Colonic mucosa (tissue), 4 donors: ENCODE data around the gene DKK2. TPM values are rescaled to one million over a fixed set of nuclear protein-coding genes. Genes with fewer than 3 reads are reported as not detected.

Source experiments
- DNase-seq: peaks from one replicate; pipeline ENCODE4 v3.0.0-alpha.2; 2020
- H3K27ac ChIP-seq: fragments of 200-600 bp; one replicate; pipeline ENCODE4 v1.8.0; 2021
- H3K27me3 ChIP-seq: fragments of 200-600 bp; one replicate; pipeline ENCODE4 v1.8.0; 2021
- H3K36me3 ChIP-seq: fragments of 200-600 bp; one replicate; pipeline ENCODE4 v1.8.0; 2021
- H3K4me1 ChIP-seq: fragments of 200-600 bp; one replicate; pipeline ENCODE4 v1.8.0; 2021; ENCODE audit warnings: mild to moderate bottlenecking
- H3K4me3 ChIP-seq: fragments of 200-600 bp; one replicate; pipeline ENCODE4 v1.8.0; 2021
- H3K9ac ChIP-seq, 2 donors: one replicate each; pipeline ENCODE4 v1.7.0; 2013; ENCODE audit warnings: control low read depth in 2 of 2, low read depth in 2 of 2, low read length in 2 of 2
- H3K9me3 ChIP-seq: fragments of 200-600 bp; one replicate; pipeline ENCODE4 v1.8.0; 2021
- intact Hi-C: fragments of 100-400 bp; cut with DNase I; formaldehyde crosslinking; loops from one replicate; pipeline ENCODE4 v1.14.1; 2022
- total RNA-seq, 2 donors: library from RNA; stranded (reverse); fragmentation: NEBNext Ultra II Directional in 1 of 2; extraction: Animal tissue kit (Norgen Biotek cat#: 25700) in 1 of 2; gene quantifications; one replicate each; pipeline ENCODE4 v1.2.1, GENCODE V29; 2021
- TF ChIP-seq, protein P1 (sequence below): fragments of 200-600 bp; IDR thresholded peaks from one replicate; pipeline ENCODE4 v1.8.0; 2022; ENCODE audit warnings: antibody characterized with exemption, mild to moderate bottlenecking
- donor health status: healthy.
- donor health status: DM: no; HTN: no; CAD: no.
- donor health status: DM: no; HTN: no; CAD: no.

DKK2 gene, protein sequence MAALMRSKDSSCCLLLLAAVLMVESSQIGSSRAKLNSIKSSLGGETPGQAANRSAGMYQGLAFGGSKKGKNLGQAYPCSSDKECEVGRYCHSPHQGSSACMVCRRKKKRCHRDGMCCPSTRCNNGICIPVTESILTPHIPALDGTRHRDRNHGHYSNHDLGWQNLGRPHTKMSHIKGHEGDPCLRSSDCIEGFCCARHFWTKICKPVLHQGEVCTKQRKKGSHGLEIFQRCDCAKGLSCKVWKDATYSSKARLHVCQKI
- total RNA-seq: under 1 TPM in 1 of 2 donors, not detected in 1; 0.56 TPM

DNA sequence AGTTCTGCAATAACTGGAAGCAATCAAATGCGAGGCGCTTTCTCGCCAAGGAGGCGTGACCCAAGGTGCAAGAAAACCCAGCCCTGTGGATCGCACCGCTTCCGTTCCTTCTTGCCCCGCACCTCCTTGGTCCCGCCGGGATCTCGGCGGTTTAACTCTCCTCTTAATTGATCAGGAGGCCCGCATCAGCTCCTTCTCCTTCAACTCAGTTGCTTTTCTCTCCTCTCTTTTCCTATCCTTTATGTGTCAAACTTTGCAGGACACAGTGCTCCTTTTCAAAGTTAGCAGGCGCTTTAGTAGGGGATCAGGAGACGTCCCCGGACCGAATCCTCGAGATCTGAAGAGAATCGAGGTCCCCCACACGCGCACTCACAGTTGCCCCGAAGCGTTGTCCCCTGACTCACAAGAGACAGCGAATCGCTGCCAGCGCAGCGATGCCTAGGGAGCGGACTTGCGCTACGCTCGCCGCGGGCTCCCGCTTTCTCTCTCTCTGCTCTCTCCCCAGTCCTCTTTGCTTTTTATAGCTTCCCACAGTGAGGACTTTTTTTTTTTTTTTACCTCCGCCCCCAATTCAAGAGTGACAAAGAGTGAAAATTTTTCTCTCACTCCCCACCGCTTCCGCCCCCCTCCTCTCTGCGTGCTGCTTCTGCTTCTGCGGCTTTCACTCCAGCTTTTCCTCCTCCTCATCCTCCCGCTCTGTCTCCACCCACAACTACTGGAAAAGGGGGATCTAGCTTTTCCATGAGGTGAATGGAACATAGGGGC is at the start of gene DKK2:
TSS of gene DKK2 (minus strand) at position 495 of the 765 bp plus-strand sequence. CDS start 722 bp downstream, outside the sequence.
- H3K27ac ChIP-seq: no peak within 1 kb of the TSS
- H3K4me3 ChIP-seq: peak within 1 kb of the TSS; percentile 17
- H3K4me1 ChIP-seq: no peaks in the 10 kb centered on the region
- H3K27me3 ChIP-seq: peaks cover 32% of the 10 kb centered on the region
- H3K36me3 ChIP-seq: no peaks in the 10 kb centered on the region
- no peak for DNase-seq
- intact Hi-C loops: no loop called here
- TF ChIP-seq, protein P1, sequence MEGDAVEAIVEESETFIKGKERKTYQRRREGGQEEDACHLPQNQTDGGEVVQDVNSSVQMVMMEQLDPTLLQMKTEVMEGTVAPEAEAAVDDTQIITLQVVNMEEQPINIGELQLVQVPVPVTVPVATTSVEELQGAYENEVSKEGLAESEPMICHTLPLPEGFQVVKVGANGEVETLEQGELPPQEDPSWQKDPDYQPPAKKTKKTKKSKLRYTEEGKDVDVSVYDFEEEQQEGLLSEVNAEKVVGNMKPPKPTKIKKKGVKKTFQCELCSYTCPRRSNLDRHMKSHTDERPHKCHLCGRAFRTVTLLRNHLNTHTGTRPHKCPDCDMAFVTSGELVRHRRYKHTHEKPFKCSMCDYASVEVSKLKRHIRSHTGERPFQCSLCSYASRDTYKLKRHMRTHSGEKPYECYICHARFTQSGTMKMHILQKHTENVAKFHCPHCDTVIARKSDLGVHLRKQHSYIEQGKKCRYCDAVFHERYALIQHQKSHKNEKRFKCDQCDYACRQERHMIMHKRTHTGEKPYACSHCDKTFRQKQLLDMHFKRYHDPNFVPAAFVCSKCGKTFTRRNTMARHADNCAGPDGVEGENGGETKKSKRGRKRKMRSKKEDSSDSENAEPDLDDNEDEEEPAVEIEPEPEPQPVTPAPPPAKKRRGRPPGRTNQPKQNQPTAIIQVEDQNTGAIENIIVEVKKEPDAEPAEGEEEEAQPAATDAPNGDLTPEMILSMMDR: no peak
- no peaks in the 10 kb centered on the region for H3K9me3 ChIP-seq
- no peak within 1 kb of the TSS for H3K9ac ChIP-seq

DNA sequence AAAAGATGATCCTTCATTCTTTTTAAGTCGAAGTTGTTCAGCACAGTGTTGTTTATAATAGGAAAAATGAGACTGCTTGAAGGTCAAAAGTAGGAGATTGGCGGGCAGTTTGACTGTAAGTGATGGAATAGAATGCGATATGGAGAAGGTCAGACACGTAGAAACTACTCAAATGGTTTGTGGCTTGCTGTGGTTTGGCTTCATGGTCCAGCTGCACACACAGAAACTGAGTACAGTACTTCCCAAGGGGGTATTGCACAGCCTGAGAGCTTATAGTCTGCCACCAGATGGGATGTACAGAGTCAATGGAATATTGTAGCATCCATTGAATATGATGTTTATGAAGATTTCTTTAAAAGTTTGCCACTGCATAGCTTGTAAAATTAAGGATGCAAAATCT is 41.1 kb upstream of the DKK2 start:
- H3K36me3 ChIP-seq: no peaks in the 10 kb centered on the region
- H3K4me3 ChIP-seq: no peak overlapping the region
- TF ChIP-seq, protein P1: no peak
- intact Hi-C loops: no loop called here
- no peak overlapping the region for H3K27ac ChIP-seq
- no peaks in the 10 kb centered on the region for H3K9me3 ChIP-seq
- no peak overlapping the region for H3K9ac ChIP-seq
- no peaks in the 10 kb centered on the region for H3K4me1 ChIP-seq
- DNase-seq: no peak
- no peaks in the 10 kb centered on the region for H3K27me3 ChIP-seq

DNA sequence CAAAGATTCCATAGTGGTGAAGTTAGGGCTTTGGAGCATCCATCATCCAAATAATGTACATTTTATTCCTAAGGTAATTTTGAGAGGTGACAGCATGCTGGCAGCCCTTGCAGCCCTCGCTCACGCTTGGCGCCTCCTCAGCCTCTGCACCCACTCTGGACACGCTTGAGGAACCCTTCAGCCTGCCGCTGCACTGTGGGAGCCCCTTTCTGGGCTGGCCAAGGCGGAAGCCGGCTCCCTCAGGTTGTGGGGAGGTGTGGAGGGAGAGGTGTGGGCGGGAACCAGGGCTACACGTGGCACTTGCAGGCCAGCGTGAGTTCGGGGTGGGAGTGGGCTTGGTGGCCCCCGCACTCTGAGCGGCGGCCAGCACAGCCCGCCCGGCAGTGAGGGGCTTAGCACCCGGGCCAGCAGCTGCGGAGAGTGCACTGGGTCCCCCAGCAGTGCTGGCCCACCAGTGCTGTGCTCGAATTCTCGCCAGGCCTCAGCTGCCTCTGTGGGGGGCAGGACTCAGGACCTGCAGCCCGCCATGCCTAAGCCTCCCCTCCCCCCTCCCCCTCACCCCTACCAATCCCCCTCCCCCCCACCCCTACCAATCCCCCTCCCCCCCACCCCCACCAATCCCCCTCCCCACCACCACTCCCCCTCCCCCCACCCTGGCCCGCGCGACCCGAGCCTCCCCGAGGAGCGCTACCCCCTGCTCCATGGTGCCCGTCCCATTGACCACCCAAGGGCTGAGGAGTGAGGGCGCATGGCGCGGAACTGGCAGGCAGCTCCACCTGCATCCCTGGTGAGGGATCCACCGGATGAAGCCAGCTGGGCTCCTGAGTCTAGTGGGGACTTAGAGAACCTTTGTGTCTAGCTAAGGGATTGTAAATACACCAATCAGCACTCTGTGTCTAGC is 37.0 kb upstream of the DKK2 start:
- Histone ChIP-seq H3K27ac (no peak overlapping the region), H3K4me1 (no peaks in the 10 kb centered on the region), H3K9me3 (no peaks in the 10 kb centered on the region), H3K36me3 (no peaks in the 10 kb centered on the region), H3K27me3 (no peaks in the 10 kb centered on the region), H3K4me3 (no peak overlapping the region), H3K9ac (no peak overlapping the region)
- intact Hi-C loops: no loop called here
- DNase-seq: no peak
- TF ChIP-seq, protein P1: no peak

DNA sequence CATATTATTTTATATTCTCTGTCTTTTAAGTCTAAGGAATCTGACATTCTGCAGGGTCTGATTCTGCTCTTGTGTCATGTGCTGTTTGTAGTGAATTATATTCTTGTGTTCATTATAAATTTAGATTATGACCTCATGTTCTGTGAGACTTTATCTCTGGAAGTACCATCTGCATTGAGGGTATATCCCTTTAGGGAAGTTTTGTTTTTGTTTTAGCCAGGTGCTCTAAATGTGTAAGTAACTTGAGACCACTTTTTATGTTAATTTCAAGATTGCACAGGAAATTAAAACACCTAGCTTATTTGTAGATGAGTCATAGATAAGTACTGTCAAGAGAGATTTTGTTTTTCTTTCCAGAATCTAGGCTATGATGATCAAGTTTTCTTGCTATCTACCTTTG is 35.0 kb upstream of the DKK2 start:
- H3K36me3 ChIP-seq: no peaks in the 10 kb centered on the region
- no peaks in the 10 kb centered on the region for H3K27me3 ChIP-seq
- no peak overlapping the region for H3K27ac ChIP-seq
- no peak overlapping the region for H3K4me3 ChIP-seq
- TF ChIP-seq, protein P1: no peak
- no peaks in the 10 kb centered on the region for H3K4me1 ChIP-seq
- intact Hi-C loops: no loop called here
- H3K9me3 ChIP-seq: no peaks in the 10 kb centered on the region
- DNase-seq: no peak
- H3K9ac ChIP-seq: no peak overlapping the region

DNA sequence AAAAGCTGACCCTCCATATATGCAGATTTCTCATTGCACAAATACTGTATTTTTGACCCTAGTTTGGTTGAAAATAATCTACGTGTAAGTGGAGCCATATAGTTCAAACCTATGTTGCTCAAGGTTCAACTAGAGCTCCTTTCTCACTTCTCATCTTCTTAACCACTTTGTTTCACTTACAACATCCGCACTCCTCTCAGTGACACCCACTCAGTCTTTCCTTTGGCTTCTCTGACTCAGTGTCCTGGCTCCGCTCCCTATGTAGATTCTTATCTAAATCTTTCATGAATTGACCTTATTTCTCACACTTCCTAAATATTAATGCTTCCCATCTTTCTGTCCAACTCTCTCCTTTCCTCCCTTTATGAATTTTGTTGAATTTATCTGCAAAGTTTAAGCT is 32.9 kb upstream of the DKK2 start:
- Histone ChIP-seq H3K9me3 (no peaks in the 10 kb centered on the region), H3K9ac (no peak overlapping the region), H3K36me3 (no peaks in the 10 kb centered on the region), H3K27ac (no peak overlapping the region), H3K4me3 (no peak overlapping the region), H3K4me1 (no peaks in the 10 kb centered on the region), H3K27me3 (no peaks in the 10 kb centered on the region)
- intact Hi-C loops: no loop called here
- no peak for DNase-seq
- TF ChIP-seq, protein P1: no peak
